Measurements from ENCODE around the gene CAB39.

Gene CAB39

DNA sequence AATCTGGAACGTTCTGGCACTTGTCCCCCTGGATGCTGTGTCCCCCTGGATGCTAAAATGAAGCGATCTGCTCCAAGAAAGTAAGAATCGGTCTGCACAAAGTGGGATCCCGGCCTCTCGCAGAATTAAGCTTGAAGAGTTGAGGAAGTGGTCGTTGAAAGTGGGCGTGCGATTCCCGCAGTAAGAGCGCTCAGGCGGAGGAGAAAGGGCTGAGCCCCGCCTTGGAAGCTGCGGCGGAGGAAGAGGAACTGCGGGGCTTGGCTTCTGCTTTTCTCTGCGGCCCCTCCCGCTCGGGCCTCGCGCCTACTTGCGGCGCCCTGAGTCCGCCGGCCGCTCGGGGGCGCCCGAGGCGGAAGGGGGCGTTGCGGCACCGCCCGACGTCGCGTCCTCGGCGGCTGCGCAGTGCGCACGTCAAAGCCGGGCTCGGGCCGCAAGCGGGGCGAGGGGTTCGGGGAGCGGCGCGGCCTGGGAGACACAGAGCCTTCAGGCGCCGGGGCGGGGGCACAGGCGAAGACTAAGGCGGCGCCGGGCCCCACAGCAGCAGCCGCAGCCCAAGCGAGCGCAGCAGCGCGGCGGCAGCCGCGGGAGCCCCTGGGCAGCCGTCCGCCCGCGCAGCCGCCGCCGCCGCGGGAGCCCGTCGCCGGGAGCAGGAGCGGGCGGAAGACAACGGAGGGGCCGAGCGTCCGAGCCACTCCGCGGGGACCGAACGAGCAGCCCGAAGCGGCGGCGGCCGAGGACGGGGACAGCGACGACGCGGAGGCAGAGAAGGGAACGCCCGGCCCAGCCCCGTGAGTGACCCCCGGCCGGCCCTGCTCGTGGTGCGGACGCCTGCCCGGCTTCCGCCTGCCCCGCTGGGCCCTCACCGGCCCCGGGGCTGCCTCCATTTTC lies at the start of gene CAB39:
TSS of gene CAB39 (plus strand) at position 400 of the 888 bp plus-strand sequence. CDS start 47,160 bp downstream, outside the sequence.
- DNase-seq: peak; percentile 82 to 88

DNA sequence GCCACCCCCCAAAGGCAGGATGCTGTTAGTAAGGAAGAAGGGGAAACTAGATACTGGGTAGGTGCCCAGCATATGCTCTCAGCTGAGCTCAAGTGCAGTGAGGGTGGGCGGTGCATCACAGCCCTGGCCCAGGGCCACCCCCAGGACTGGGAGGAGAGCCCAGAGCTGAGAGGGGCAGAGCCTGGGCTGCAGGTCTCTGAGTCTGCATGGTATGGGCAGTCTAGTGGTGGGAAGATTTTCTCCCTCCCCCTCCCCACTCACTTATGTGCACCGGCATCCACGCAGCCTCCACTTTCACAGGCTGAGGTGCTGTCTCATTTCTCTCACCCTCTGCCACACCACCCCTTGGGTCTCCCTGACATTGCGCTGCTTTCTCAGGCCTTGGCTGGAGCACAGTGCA lies 48.5 kb upstream of the CAB39 start:
- DNase-seq: no peak

DNA sequence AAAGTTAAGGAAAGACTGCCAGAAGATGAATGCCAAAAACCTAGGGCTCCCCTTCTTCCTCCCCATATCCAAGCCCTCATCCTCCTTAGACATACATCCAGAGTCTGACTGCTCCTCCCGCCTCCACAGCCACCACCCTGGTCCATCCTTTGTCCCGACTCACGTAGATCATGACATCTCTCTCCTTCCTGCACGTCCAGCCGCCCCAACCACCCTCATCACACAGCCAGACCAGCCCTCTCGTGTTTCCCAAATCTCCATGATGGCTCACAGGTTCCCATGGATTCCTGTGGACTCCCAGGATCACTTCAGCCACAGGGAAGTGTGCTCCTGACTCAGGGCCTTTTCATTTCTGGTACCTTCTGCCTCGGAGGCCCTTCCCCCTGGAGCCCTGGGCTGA lies 47.8 kb upstream of the CAB39 start:
- DNase-seq: no peak

DNA sequence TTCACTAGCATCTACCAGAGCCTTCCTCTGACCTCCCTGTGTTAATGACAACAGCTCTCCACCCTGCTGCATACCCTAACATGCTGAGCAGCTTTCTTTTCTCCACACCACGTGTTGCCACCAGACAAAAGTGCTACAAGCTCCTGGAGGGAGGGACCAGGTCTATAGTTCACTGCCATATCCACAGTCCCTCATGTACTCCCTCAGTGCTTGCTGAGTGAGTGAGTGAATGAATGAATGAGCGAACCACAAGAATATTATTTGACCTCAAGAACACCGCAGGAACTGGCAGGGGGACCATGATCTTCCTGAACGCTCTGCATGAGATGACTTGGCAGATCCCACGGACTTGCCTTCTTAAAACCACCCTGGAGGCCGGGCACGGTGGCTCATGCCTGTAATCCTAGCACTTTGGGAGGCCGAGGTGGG lies 47.4 kb upstream of the CAB39 start:
- DNase-seq: no peak

DNA sequence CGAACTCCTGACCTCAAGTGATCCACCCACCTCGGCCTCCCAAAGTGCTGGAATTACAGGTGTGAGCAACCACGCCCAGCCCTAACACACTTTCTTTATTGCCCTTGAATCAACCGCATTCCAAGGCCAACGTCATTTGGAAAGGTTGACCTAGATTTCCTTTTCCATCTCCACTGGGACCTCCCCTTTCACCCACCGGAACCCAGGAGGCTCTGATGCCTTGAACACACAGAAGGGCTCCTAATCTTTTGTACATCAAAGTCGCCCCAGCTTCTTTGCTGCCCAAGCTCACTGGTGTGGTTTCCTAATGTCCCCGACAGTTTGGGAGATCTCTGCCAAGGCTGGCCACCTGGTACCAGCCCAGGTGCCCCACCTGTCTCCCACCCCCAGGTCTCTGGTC lies 46.2 kb upstream of the CAB39 start:
- DNase-seq: no peak

DNA sequence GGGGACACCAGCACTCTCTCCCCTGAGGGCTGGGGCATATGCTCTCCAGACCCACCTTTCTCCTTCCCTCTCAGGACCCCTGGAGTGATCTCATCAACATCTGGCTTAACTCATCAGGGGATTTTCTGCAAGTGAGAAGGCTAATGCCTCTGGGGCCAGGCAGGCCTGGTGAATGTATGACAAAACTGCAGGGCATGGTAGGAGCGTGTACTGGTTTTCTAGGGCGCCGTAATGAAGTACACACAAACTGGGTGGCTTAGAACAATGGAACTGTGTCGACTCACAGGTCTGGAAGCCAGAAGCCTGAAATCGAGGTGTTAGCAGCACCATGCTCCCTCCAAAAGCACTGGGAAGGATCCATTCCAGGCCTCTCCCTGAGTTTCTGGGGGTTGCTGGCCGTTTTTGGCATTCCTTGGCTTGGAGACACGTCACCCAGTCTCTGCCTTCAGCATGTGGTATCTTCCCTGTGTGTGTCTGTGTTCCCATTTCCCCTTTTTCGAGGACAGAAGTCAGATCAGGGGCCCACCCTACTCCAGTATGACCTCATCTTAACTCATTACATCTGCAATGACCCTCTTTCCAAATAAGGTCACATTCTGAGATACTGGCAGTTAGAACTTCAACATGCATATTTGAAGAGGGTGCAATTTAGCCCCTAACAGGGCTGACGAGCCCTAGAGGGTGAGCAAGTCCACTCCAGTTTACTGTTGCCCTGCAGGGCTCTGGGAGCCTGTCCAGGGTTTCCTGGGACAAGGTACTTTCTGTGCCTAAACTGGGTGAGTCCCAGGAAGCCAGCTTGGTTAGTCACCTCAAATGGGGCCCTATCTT lies 45.5 kb upstream of the CAB39 start:
- DNase-seq: peak; percentile 27 to 74

DNA sequence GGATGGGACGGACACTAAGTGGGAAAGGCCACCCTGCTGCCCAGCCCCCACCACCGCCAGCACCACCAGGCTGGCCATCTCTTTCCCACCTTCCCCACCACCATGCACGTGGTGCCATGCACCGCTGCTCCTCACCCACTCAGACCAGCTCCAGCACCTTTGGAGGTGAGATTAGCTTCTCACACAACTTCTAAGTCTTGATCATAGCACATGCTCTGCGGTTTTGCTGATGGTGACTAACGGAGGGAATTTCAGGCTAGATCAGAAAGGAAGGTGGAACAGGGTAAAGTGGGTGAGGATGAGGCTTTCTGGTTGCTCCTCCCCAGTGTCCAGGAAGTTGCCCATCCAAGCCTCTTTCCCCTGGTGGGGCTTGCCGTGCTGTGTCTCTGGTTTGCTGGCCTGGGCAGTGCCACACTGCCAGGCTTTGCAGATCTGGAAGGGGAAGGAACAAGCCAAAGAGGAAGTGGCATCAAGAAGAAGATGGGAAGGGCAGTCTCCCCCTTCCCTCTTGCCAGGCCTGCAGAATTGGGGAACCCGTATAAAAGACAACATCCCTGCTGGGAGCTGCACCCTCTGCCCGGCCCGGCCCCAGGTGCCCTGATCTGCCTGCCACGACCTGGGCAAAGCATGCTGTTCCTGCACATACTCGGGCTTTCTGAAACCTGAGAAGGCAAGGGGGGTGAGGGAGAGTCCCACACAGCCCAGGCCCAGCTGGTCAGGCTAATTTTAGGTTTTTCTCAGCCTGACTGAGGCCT lies 44.3 kb upstream of the CAB39 start:
- DNase-seq: peak; percentile 21 to 39

DNA sequence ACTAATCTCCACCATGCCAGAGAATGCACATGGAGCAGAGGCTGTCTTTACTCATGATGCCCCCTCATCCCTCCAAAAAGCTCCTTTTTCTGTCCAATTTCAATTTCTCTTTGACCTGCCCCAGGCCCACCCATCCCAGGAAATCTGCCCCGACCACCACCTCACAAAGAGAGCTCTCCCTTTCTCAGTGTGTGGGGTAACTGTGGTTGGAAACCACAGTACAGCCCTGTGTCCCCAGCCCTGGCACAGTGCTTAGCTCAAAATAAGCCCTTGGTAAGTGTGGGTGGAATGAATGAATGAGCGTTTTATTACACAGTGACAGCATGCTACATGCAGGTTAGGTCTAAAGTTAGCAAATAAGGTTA lies 43.7 kb upstream of the CAB39 start:
- no peak for DNase-seq

DNA sequence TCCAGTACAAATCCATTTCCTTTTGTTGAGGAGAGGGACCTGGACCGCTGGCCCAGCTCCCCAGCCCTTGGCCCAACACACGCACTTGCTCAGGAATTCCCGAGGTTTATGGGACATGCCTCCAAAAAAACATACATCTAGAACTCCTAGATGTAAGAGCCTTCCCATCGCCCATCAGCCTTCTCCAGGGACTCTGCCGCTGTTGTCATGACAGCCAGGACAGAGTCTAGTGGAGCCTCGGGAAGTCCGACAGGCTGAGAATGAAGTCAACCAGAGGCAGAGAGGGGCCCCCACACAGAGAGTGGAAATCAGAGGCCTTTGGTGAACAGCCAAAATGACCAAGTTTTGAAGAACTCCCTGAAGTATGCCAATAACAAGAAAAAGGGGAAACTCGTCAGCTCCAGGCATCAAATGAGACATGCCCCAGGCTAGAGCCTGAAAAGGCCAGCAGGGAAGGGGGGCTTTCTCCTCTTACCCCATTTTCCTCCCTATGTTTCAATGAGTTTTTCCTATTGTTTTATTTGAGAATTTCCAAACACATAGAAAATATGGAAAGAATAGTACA lies 43.2 kb upstream of the CAB39 start:
- DNase-seq: peak in 1 of 2 experiments; percentile 9

DNA sequence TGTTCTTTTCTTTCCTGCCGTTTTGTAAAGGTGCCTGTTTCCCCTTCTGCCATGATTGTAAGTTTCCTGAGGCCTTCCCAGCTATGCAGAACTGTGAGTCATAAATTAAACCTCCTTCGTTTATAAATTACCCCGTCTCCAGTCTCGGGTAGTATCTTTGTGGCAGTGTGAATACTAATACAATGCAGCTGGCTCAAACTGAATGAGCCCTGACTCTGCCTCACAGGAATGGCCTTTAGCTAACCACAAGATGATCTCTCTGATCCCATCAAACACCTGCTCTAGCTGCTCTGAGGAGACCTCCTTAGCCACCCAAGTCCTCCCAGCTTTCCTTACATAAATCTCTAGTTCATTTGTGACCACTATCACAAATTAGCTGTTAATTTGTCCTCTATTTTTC lies 41.5 kb upstream of the CAB39 start:
- DNase-seq: no peak

DNA sequence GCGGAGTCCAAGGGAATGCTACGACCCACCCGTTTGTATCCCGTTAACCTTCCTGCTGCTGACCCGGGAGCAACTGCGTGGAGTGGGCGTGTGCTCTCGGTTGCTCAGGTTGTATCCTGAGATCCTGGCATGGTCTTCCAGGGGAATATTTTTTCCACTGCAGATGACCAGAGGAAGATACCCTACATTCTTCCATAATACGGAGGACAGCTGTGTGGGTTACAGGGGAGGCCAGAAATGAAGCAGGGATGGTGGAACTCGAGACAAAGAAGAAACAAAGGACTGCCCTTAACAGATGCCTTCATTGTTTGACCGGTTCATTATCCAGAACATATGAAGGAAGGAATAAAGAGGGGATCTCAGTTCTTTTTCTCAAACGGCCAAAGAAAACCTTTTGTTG lies 39.8 kb upstream of the CAB39 start:
- DNase-seq: no peak

DNA sequence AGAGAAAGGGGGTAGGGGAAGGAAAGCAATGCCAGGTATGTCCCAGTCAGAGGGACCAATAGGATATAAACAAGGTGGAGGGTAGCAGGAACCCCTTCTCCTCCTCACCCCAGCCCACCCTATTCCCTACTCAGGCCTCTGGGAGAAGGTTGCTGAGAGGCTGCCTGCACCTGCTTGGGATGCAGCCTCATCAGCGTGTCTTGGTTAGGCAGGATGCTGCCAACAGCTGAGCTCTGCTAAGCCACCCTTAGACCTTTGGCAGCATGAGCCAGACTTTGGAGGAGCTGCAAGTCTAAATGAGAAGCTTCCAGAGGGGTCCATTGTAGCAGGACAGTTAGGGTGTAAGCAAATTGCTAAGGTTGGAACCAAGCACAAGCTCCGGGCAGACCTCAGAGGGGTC lies 38.2 kb upstream of the CAB39 start:
- DNase-seq: no peak

DNA sequence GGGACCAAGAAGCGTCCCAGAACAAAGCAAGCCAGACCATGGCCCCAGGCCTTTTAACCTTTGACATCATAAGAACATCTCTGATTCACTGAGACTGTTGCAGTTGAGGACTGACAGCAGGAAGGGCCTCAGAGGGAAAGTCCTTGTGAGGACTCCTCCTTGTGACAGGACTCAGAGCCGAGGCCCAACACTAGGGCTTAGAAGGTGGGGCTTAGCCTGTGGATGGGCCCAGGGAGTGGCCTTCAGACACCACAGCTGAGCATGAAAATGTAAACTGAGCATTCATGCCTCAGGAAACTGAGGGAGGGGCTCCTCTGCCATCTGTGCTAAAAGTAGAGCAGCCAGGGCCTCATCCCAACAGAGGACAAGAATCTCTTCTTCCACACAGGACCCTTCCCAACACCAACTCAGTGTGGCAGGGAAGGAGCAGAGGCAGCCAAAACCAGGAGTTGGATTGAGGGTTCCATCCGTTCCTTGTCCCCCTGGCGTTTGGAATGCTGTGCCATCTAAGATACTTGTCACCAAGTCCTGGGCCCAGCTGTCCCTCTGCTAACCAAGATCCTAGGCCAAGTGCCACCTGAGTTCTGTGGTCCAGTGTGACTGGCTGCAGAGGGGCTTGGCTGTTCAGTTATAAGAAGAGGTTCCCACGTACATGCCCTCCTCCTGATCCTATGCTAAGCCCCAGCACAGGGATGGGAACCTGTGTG lies 37.5 kb upstream of the CAB39 start:
- no peak for DNase-seq

DNA sequence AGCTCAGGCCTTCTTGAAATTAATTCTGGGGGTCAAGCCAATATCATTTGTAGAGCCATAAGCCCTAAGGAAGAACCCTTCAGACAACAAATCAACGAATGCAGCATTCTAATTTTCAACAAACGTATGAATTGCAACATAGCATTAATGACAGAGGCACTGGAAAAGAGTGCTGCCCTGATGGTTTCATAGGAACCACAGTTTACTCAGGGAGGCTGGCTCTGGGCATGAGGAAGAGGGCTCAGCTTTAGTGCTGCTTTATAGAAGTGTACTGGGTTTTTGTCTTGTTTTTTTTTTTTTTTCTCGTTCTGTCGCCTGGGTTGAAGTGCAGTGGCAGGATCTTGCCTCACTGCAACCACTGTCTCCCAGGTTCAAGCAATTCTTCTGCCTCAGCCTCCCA lies 36.1 kb upstream of the CAB39 start:
- no peak for DNase-seq

DNA sequence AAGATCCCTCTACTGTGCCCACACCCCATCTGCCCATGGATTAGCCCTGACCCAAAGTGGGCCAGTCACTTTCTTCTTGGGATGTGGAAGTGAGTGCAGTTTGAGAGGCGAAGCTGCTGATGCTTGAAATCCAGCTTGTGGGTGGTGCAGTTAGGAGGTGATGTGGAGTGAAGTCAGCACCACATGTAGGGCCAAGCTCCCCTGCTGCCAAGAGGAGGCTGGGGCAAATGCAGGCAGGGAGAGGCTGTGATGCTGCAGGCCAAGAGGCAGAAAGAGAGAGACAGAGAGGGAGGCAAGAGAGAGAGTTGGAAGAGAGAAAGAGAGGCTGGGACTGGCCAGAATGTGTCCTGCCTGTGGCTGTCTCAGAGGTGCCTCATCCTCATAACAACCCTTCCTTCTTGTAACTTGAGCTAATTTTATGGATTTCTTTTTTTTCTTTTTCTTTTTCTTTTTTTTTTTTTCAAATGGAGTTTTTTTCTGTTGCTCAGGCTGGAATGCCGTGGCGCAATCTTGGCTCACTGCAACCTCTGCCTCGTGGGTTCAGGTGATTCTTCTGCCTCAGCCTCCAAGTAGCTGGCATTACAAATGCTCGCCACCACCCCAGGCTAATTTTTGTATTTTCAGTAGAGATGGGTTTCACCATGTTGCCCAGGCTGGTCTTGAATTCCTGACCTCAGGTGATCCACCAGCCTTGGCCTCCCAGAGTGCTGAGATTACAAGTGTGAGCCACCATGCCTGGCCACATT lies 35.3 kb upstream of the CAB39 start:
- no peak for DNase-seq

DNA sequence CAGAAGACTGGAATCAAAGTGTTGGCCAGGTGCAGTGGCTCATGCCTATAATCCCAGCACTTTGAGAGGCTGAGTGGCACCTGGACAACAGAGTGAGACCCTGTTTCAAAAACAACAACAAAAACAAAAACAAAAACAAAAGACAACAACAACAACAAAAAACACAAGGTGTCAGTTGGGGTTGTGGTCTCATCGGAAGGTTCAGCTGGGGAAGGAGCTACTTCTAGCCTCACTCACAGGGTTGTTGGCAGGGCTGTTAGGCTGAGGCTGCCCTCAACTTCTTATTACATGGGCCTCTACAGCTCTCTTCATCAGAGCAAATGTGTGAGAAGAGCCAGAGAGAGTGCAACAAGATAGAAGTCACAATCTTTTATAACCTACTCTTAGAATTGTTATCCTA lies 34.6 kb upstream of the CAB39 start:
- no peak for DNase-seq

DNA sequence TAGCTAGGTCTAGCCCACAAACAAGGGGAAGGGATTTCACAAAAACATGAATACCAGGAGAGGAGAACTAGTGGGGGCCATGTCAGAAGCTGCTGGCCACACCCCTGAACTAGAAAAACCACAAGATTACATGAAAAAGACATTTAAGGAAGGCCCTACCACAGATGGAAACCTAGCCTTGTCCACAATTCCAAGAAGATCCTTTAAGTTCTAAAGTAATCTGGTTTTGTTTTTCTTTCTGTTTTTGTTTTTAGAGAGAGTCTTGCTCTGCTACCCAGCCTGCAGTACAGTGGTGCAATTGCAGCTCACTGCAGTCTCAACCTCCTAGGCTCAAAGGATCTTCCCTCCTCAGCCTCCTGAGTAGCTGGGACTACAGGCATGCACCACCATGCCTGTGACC lies 34.2 kb upstream of the CAB39 start:
- peak in 1 of 2 experiments; percentile 1 for DNase-seq

DNA sequence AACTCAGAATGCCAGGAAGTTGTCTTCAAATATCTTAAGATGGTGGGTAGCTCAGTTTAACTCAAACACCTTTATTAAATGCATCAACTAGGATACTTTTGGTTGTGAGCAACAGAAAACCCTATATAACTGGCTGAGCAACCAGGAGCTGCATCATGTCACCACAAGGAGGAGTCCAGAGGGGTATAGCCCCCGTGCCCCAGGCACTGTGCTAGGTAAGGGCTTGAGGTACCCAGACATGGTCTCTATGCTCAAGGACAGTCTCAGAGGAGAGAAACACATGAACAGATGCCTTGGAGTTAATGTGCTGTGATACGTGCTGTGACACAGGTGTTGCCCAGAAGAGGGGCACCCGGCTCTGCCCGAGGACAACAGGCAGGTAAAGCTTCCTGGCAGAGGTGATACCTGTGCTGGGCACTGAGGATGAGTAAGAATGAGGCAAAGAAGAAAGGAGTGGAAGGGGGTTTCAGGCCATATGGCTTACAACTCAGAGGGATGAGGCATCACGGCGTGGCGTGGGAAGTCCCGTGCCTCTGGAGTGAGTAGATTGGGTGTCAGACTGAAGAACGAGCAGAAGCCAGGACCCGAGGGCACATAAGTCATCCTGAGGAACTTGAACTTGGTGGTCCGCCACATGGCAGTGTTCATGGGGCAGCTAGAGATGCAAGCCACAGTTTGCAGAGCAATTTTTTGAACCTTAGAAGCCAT lies 32.0 kb upstream of the CAB39 start:
- no peak for DNase-seq

DNA sequence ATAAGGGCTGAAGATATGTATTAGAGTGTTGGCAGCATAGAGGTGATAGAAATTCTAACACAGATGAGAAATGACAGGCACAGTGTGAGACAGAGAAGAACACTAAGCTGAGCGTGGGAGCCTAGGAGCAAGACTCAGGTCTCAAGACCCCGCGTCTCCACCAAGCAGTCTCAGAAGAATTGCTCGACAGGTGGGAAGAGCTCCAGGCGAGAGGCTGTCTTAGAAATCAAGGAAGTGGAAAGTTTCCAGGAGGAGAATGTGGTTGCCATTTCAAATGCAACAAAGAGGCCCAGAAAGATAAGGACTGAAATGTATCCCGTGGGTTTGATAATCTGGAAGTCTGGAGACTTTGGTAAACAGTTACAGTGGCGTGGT lies 31.5 kb upstream of the CAB39 start:
- DNase-seq: no peak

DNA sequence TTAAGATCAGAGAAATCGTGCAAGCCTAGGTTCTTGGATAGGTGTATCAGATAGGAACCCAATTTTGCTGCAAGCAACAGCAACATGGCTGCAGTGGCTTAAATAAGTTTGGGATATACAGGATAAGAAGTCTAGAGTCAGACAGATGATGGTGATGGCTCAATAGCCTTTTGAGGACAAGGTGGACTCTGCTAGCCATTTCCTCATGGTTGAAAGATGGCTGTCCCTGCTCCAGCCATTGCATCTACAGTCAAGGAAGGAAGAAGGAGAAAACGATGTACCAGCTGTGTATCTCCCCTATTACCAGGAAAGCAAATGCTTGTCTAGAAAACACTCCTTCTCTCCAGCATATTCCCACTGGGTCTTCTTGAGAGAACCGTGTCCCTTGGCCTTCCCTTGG lies 30.1 kb upstream of the CAB39 start:
- DNase-seq: no peak
